Measurements from ENCODE around the gene CSMD2. TPM values are rescaled to one million over a fixed set of nuclear protein-coding genes. Genes with fewer than 3 reads are reported as not detected.

Gene CSMD2
- total RNA-seq, 4 donors from 2014 or later = 8.6 TPM; not detected in 3

- DNase-seq = no peak
- Histone ChIP-seq H3K4me3 (no peak overlapping the region), H3K36me3 (no peaks in the 10 kb centered on the region), H3K9me3 (no peaks in the 10 kb centered on the region), H3K4me1 (no peaks in the 10 kb centered on the region), H3K27me3 (no peaks in the 10 kb centered on the region), H3K27ac (no peak overlapping the region)
- intact Hi-C loops (cut with DNase I; ENCODE audit: low total_unique reads) = no loop called here
- TF ChIP-seq CTCF (IDR thresholded peaks at IDR 0.05) (no peak), POLR2A (IDR thresholded peaks at IDR 0.05) (no peak)
Measured at GRCh38 chr1:33541966-33542365, 623.1 kb downstream of the CSMD2 start.

- H3K27ac ChIP-seq = no peak overlapping the region
- no peaks in the 10 kb centered on the region for H3K4me1 ChIP-seq
- no peaks in the 10 kb centered on the region for H3K36me3 ChIP-seq
- no peaks in the 10 kb centered on the region for H3K9me3 ChIP-seq
- DNase-seq = no peak
- no peak for TF ChIP-seq POLR2A (IDR thresholded peaks at IDR 0.05)
- TF ChIP-seq CTCF (IDR thresholded peaks at IDR 0.05) = no peak
- H3K4me3 ChIP-seq = no peak overlapping the region
- H3K27me3 ChIP-seq = no peaks in the 10 kb centered on the region
- intact Hi-C loops (cut with DNase I; ENCODE audit: low total_unique reads) = no loop called here
Measured at GRCh38 chr1:33537885-33538284, 627.1 kb downstream of the CSMD2 start.

DNA sequence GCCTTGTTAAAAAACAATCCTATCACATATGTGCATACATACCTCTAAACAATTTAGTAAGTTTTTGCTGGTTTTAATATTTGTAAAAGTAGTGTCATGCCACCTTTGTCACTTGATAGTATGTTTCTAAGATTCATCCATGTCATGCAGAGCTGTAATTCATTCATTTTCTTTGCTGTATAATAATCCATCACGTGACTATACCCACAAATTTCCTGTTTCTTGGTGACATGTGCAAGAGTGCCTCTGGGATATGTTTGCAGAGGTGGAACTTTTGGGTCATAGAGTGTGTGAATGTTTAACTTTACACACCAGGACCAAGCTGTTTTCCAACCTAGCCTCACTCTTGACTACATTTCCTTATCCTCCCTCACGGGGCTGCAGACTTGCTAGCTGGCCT, 629.7 kb downstream of the CSMD2 start:
- TF ChIP-seq CTCF (IDR thresholded peaks at IDR 0.05) (no peak), POLR2A (IDR thresholded peaks at IDR 0.05) (no peak)
- intact Hi-C loops (cut with DNase I; ENCODE audit: low total_unique reads) = no loop called here
- Histone ChIP-seq H3K36me3 (no peaks in the 10 kb centered on the region), H3K4me1 (no peaks in the 10 kb centered on the region), H3K4me3 (no peak overlapping the region), H3K27ac (no peak overlapping the region), H3K9me3 (no peaks in the 10 kb centered on the region), H3K27me3 (no peaks in the 10 kb centered on the region)
- DNase-seq = no peak

GRCh38 chr1:33532936-33533335, 632.1 kb downstream of the CSMD2 start:
- H3K27ac ChIP-seq = no peak overlapping the region
- DNase-seq = no peak
- no peak overlapping the region for H3K4me3 ChIP-seq
- H3K27me3 ChIP-seq = no peaks in the 10 kb centered on the region
- no peaks in the 10 kb centered on the region for H3K4me1 ChIP-seq
- no peaks in the 10 kb centered on the region for H3K9me3 ChIP-seq
- no peak for TF ChIP-seq POLR2A (IDR thresholded peaks at IDR 0.05)
- no peak for TF ChIP-seq CTCF (IDR thresholded peaks at IDR 0.05)
- intact Hi-C loops (cut with DNase I; ENCODE audit: low total_unique reads) = no loop called here
- no peaks in the 10 kb centered on the region for H3K36me3 ChIP-seq

DNA sequence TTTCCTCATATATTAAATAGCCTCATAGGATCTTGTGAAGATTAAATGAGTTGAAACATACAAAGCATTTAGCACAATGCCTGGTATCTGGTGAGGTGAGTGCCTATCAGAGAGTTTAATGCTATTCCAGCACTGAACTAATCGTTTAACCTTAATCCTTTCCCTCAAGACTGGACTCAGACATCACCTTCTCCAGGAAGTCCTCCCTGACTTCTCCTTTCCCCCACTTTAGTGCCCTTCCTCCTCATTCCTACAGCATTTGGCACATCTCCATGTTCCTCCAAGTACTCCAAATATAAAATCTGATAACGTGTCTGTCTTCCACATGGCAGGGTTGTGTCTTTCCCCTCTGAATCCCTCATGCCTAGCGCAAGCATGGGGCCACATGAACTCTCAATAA, 632.8 kb downstream of the CSMD2 start:
- no peaks in the 10 kb centered on the region for H3K9me3 ChIP-seq
- H3K36me3 ChIP-seq = no peaks in the 10 kb centered on the region
- no peaks in the 10 kb centered on the region for H3K4me1 ChIP-seq
- no peak for TF ChIP-seq CTCF (IDR thresholded peaks at IDR 0.05)
- no peak for TF ChIP-seq POLR2A (IDR thresholded peaks at IDR 0.05)
- H3K4me3 ChIP-seq = no peak overlapping the region
- intact Hi-C loops (cut with DNase I; ENCODE audit: low total_unique reads) = no loop called here
- no peaks in the 10 kb centered on the region for H3K27me3 ChIP-seq
- no peak overlapping the region for H3K27ac ChIP-seq
- no peak for DNase-seq
